Prostate gland (tissue), 2 donors: ENCODE measurements around the gene NYNRIN. TPM values are rescaled to one million over a fixed set of nuclear protein-coding genes. Genes with fewer than 3 reads are reported as not detected.
A peak's percentile ranks its signal among the peaks of the same experiment; 100 is the strongest.

Experiments
- DNase-seq: peaks from one replicate; pipeline ENCODE4 v3.0.0-alpha.2; 2019; ENCODE audit warnings: low spot score
- H3K27ac ChIP-seq, 2 donors: fragments of 200-600 bp; sonication (generic); 2 replicates each; pipeline ENCODE4 v1.5.1; 2017 to 2019
- H3K27me3 ChIP-seq: fragments of 200-600 bp; sonication (generic); replicated peaks from 2 replicates; pipeline ENCODE4 v1.5.1; 2019; ENCODE audit not compliant: insufficient read depth
- H3K36me3 ChIP-seq, 2 donors: fragments of 200-600 bp; sonication (generic); 1 replicate in 1 of 2; 2 replicates in 1 of 2; pipeline versions ENCODE4 v1.5.1 to v1.8.1; 2017 to 2019
- H3K4me1 ChIP-seq: fragments of 200-600 bp; sonication (generic); replicated peaks from 2 replicates; pipeline ENCODE4 v1.5.1; 2019
- H3K4me3 ChIP-seq, 2 donors: fragments of 200-600 bp; sonication (generic); 2 replicates each; pipeline ENCODE4 v1.5.1; 2017 to 2019
- H3K9me3 ChIP-seq: fragments of 200-600 bp; sonication (generic); 2 replicates; pipeline ENCODE4 v1.5.1; 2017
- CTCF ChIP-seq, 4 experiments: fragments of 200-600 bp in 2 of 4; fragments of 450-650 bp in 2 of 4; sonication (generic) in 2 of 4; IDR thresholded peaks; 1 replicate in 3 of 4; 2 replicates in 1 of 4; pipeline ENCODE4 v1.5.1; 2016 to 2019; ENCODE audit warnings: antibody characterized with exemption in 4 of 4, mild to moderate bottlenecking in 2 of 4, moderate library complexity in 2 of 4
- POLR2A ChIP-seq: fragments of 450-650 bp; IDR thresholded peaks from one replicate; pipeline ENCODE4 v1.6.1; 2016; ENCODE audit warnings: antibody characterized with exemption, mild to moderate bottlenecking
- POLR2AphosphoS5 ChIP-seq: sonication (generic); formaldehyde crosslinking; IDR thresholded peaks from one replicate; pipeline ENCODE4 v1.6.1; 2017; ENCODE audit warnings: antibody characterized with exemption
- WGBS: methylation state at CpG from one replicate; pipeline ENCODE4 v1.1.5; 2018; 5-methylcytosine and 5-hydroxymethylcytosine counted together
- intact Hi-C: fragments of 100-400 bp; cut with DNase I; formaldehyde crosslinking; loops from one replicate; pipeline ENCODE4 v1.14.2; 2022
- total RNA-seq, 2 donors: library from RNA; depleted of rRNA; stranded (reverse); fragments of >200 nt; gene quantifications; one replicate each; pipeline ENCODE4 v1.1.0, GENCODE V29; 2016

NYNRIN gene
- total RNA-seq, 2 donors from 2014 or later = 10.5 to 26.5 TPM

DNA sequence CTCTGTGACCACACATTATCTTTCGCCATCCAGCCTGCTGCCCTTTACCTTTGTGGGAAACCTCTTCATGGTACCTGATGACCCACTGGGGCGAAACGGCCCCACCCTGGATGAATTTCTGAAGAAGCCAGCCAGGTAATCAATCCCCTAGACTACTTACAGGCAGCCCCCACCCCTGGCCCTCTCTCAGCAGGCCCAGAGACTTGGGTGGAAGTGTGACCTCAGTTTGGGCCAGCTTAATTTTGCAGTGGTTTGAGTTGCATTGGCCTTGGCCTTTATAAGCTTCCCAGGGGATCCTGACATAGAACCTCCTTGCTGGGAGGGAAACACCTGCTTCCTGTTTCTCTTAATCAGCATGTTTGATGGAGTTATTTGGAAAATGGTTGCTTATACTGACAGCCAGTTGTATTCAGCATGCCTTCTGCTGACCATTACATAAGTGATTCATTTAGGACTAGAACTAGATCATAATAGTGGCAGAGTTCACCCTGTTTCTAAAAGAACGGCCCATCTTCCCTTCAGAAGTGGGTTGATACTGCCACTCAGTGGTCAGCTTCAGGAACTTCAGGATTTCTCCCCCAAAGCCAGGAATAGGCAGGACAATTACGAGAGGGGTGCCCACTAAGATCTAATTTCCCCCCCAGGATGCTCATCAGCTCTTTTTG, 37.7 kb downstream of the NYNRIN start:
- peak; percentile 80 for TF ChIP-seq POLR2AphosphoS5
- TF ChIP-seq CTCF (IDR thresholded peaks at IDR 0.05) = peak; percentile 68 to 89 (median 76)
- no peak for TF ChIP-seq POLR2A
- WGBS = 53% methylated on average over 5 of the region's 5 CpGs
- DNase-seq = no peak
- intact Hi-C loops = loop anchor here (2.0 kb wide), 1 partner anchor 104 kb away; no protein-coding TSS in a partner anchor
- H3K27ac ChIP-seq = peak overlapping the region; percentile 30 to 44
- no peaks in the 10 kb centered on the region for H3K9me3 ChIP-seq
- no peak overlapping the region for H3K4me3 ChIP-seq
- H3K36me3 ChIP-seq = peaks cover 3 to 19% of the 10 kb centered on the region in 2 donors
- peaks cover 20% of the 10 kb centered on the region for H3K4me1 ChIP-seq
- no peaks in the 10 kb centered on the region for H3K27me3 ChIP-seq

DNA sequence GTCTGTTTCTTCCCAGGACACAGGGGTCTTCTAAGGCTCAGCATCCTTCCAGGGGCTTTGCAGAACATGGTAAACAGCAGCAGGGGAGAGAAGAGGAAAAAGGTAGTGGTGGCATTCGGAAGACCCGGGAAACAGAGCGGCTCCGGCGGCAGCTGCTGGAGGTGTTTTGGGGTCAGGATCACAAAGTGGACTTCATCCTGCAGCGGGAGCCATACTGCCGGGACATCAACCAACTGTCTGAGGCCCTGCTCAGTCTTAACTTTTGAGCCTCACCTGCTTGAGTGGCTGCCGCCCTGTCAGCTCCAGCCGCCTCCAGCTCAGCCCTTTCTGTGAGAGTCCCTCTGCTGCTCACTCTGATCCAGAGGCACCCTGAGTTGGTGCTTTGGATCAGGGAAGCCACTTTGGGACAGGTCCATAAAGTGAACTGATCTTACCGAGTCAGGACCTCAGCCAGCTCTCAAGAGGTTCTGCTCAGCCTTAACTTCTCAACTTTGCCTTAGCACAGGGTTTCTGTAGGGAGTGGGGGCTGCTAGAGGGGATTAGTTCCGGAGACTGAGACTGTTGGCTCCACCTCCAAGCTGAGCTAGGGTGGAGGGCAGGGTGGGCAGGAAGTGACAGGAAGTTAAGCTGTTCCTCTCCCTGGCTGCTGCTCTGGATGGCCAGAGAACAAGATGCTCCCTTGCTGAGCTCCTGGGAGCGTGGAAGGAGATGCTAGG, 38.4 kb downstream of the NYNRIN start:
- peaks cover 3 to 19% of the 10 kb centered on the region in 2 donors for H3K36me3 ChIP-seq
- no peak for DNase-seq
- 72% methylated on average over 12 of the region's 12 CpGs for WGBS
- intact Hi-C loops = loop anchor here (2.0 kb wide), 1 partner anchor 104 kb away; no protein-coding TSS in a partner anchor
- H3K4me1 ChIP-seq = peaks cover 19% of the 10 kb centered on the region
- no peak for TF ChIP-seq POLR2AphosphoS5
- peak in 1 of 4 experiments; percentile 3 for TF ChIP-seq CTCF (IDR thresholded peaks at IDR 0.05)
- TF ChIP-seq POLR2A = no peak
- no peaks in the 10 kb centered on the region for H3K9me3 ChIP-seq
- peak overlapping the region in 1 of 2 donors; percentile 44 for H3K27ac ChIP-seq
- no peak overlapping the region for H3K4me3 ChIP-seq
- H3K27me3 ChIP-seq = no peaks in the 10 kb centered on the region

DNA sequence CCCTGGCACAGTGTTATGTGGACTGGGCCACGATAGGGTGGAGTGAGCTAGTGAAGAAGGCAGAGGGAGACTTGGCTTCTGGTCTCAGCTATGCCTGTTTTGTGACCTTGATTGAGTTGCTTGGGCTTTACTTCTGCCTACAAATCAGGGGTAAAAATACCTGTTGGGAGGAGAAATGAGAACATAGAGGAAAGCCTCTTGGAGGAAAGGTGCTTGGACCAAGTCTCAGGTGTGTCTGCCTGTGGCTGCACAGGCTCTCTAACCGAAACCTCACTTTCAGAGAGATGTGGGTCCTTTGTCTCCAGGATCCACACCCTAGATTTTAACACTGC, 38.9 kb downstream of the NYNRIN start:
- Histone ChIP-seq H3K9me3 (no peaks in the 10 kb centered on the region), H3K27ac (no peak overlapping the region), H3K27me3 (no peaks in the 10 kb centered on the region), H3K36me3 (peaks cover 3 to 19% of the 10 kb centered on the region in 2 donors), H3K4me3 (no peak overlapping the region), H3K4me1 (peaks cover 13% of the 10 kb centered on the region)
- no peak for DNase-seq
- intact Hi-C loops = loop anchor here (2.0 kb wide), 1 partner anchor 105 kb away; no protein-coding TSS in a partner anchor
- 75% methylated on average over 2 of the region's 2 CpGs for WGBS
- TF ChIP-seq CTCF (IDR thresholded peaks at IDR 0.05) (no peak), POLR2AphosphoS5 (no peak), POLR2A (no peak)

DNA sequence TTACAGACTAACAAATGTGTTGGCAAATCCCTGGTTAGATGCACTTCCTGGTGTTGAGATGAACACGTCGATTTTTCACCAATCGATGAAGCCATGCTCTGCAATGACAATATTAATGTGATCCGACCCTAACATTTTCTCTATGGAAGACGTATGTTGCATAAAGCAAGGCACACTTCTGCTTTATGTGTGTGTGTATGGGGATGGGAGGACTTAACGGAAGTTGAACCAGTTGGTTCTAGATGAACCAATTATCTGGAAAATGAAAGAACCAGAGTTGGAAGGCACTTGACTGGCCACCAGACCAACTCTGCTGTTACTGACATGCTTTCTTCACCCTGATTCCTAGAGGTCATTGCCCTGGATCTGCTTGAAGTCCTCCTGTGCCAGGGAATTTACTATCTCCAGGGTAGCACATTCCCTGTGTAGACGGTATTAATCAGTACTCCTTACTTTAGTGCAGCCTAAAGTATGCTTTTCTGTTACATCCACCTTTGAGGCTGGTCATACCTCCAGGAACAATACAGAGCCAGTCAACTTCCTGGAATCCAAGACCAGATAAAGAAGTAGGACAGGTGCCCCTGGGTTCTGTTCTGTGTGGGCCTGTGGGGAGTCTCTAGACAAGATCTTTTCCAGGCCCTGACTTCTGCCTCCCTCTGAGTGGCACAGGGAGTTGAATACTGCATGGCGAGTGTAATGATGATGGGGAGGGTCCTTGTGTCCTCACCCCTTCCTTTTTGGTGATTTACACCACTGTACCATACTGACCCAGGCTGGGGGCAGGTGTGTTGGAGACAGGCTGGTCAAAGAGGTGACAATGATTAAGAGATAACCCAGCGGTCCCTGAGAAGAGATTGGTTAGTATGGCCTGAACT, 39.7 kb downstream of the NYNRIN start:
- intact Hi-C loops = no loop called here
- H3K4me1 ChIP-seq = peaks cover 12% of the 10 kb centered on the region
- TF ChIP-seq POLR2AphosphoS5 (no peak), POLR2A (no peak), CTCF (IDR thresholded peaks at IDR 0.05) (no peak)
- 64% methylated on average over 9 of the region's 9 CpGs for WGBS
- no peak overlapping the region for H3K27ac ChIP-seq
- no peak for DNase-seq
- no peaks in the 10 kb centered on the region for H3K9me3 ChIP-seq
- no peaks in the 10 kb centered on the region for H3K27me3 ChIP-seq
- H3K36me3 ChIP-seq = peaks cover 3 to 19% of the 10 kb centered on the region in 2 donors
- no peak overlapping the region for H3K4me3 ChIP-seq
